SU-DHL-6 (cell line): ENCODE results near the gene C1QL4.
"Not testable (repeated sequence)": the region's sequence is repeated elsewhere in the genome, so short reads cannot be mapped to it uniquely, and the experiment has no call there.

Experiments used
- CTCF ChIP-seq: fragments of 200-600 bp; sonication (generic); IDR thresholded peaks from one replicate; pipeline ENCODE4 v1.5.1; 2017; ENCODE audit warnings: antibody characterized with exemption, mild to moderate bottlenecking, low read length, moderate library complexity; ENCODE audit not compliant: insufficient read depth, poor library complexity, severe bottlenecking
- EZH2phosphoT487 ChIP-seq: fragments of 200-600 bp; sonication (generic), shearing (Covaris generic); conservative IDR thresholded peaks from 2 replicates; pipeline ENCODE4 v1.6.1; 2018; ENCODE audit warnings: mild to moderate bottlenecking, antibody characterized with exemption, low read length, moderate library complexity, mixed read lengths

GRCh38 chr12:49282740-49283375 lies 54.1 kb downstream of the C1QL4 start:
- not testable (repeated sequence) for TF ChIP-seq CTCF, EZH2phosphoT487
